Vagina (tissue), 2 donors: ENCODE results near the gene DNM1L. TPM values are rescaled to one million over a fixed set of nuclear protein-coding genes. Genes with fewer than 3 reads are reported as not detected.

Experiments used
- DNase-seq, 2 donors: peaks; one replicate each; pipeline ENCODE4 v3.0.0-alpha.2; 2017; ENCODE audit errors: extremely low spot score in 2 of 2
- H3K27ac ChIP-seq: fragments of 200-600 bp; sonication (generic); one replicate; pipeline ENCODE4 v1.5.1; 2019
- H3K27me3 ChIP-seq: fragments of 200-600 bp; sonication (generic); one replicate; pipeline ENCODE4 v1.5.1; 2019
- H3K36me3 ChIP-seq, 2 donors: fragments of 200-600 bp; sonication (generic); one replicate each; pipeline ENCODE4 v1.5.1; 2017 to 2019
- H3K4me1 ChIP-seq: fragments of 200-600 bp; sonication (generic); one replicate; pipeline ENCODE4 v1.5.1; 2019
- H3K4me3 ChIP-seq, 2 donors: fragments of 200-600 bp; sonication (generic); 1 replicate in 1 of 2; 2 replicates in 1 of 2; pipeline ENCODE4 v1.5.1; 2016 to 2019
- H3K9me3 ChIP-seq: fragments of 200-600 bp; sonication (generic); one replicate; pipeline ENCODE4 v1.5.1; 2019
- CTCF ChIP-seq, 3 experiments: fragments of 450-650 bp in 2 of 3; fragments of 200-600 bp in 1 of 3; sonication (generic) in 1 of 3; IDR thresholded peaks; one replicate each; pipeline ENCODE4 v1.5.1; 2017 to 2019; ENCODE audit warnings: antibody characterized with exemption in 3 of 3, mild to moderate bottlenecking in 2 of 3, moderate library complexity in 2 of 3
- POLR2A ChIP-seq, 2 donors: fragments of 450-650 bp; IDR thresholded peaks; one replicate each; pipeline ENCODE4 v1.6.1; 2017; ENCODE audit warnings: antibody characterized with exemption in 2 of 2, mild to moderate bottlenecking in 2 of 2, moderate library complexity in 2 of 2
- POLR2AphosphoS5 ChIP-seq, 2 donors: sonication (generic); formaldehyde crosslinking; IDR thresholded peaks; one replicate each; pipeline ENCODE4 v1.9.0; 2017; ENCODE audit warnings: antibody characterized with exemption in 2 of 2, mild to moderate bottlenecking in 2 of 2, low read depth in 1 of 2; ENCODE audit not compliant: insufficient read depth in 1 of 2
- intact Hi-C: fragments of 100-400 bp; cut with DNase I; formaldehyde crosslinking; loops from one replicate; pipeline ENCODE4 v1.15.1; 2023
- total RNA-seq: library from RNA; depleted of rRNA; stranded (reverse); fragments of >200 nt; gene quantifications from one replicate; pipeline ENCODE4 v1.2.3, GENCODE V29; 2016

Gene DNM1L
- total RNA-seq, 1 donor from 2014 or later: 81.8 TPM

- Histone ChIP-seq H3K9me3 (no peaks in the 10 kb centered on the region), H3K27ac (no peak overlapping the region), H3K4me3 (no peak overlapping the region), H3K27me3 (no peaks in the 10 kb centered on the region), H3K4me1 (no peaks in the 10 kb centered on the region), H3K36me3 (no peaks in the 10 kb centered on the region)
- intact Hi-C loops: no loop called here
- TF ChIP-seq POLR2AphosphoS5 (IDR thresholded peaks at IDR 0.05; ENCODE audit: insufficient read depth in 1 of 2, low read depth in 1 of 2) (no peak), POLR2A (IDR thresholded peaks at IDR 0.05) (no peak), CTCF (IDR thresholded peaks at IDR 0.05) (no peak)
- no peak for DNase-seq
Measured at GRCh38 chr12:32702946-32703345, 23.8 kb downstream of the DNM1L start.

GRCh38 chr12:32705783-32706182 is 26.7 kb downstream of the DNM1L start:
- no peaks in the 10 kb centered on the region for H3K4me1 ChIP-seq
- intact Hi-C loops: no loop called here
- DNase-seq: no peak
- H3K27me3 ChIP-seq: no peaks in the 10 kb centered on the region
- no peak overlapping the region for H3K4me3 ChIP-seq
- H3K27ac ChIP-seq: no peak overlapping the region
- peaks cover 0 to 7% of the 10 kb centered on the region in 2 donors for H3K36me3 ChIP-seq
- TF ChIP-seq POLR2A (IDR thresholded peaks at IDR 0.05): no peak
- TF ChIP-seq POLR2AphosphoS5 (IDR thresholded peaks at IDR 0.05; ENCODE audit: insufficient read depth in 1 of 2, low read depth in 1 of 2): no peak
- no peak for TF ChIP-seq CTCF (IDR thresholded peaks at IDR 0.05)
- no peaks in the 10 kb centered on the region for H3K9me3 ChIP-seq

GRCh38 chr12:32706335-32707024 is 27.4 kb downstream of the DNM1L start:
- Histone ChIP-seq H3K27ac (no peak overlapping the region), H3K4me3 (no peak overlapping the region), H3K27me3 (no peaks in the 10 kb centered on the region), H3K9me3 (no peaks in the 10 kb centered on the region), H3K4me1 (no peaks in the 10 kb centered on the region), H3K36me3 (peaks cover 0 to 13% of the 10 kb centered on the region in 2 donors)
- DNase-seq: no peak
- no peak for TF ChIP-seq POLR2A (IDR thresholded peaks at IDR 0.05)
- no peak for TF ChIP-seq CTCF (IDR thresholded peaks at IDR 0.05)
- TF ChIP-seq POLR2AphosphoS5 (IDR thresholded peaks at IDR 0.05; ENCODE audit: insufficient read depth in 1 of 2, low read depth in 1 of 2): no peak
- intact Hi-C loops: no loop called here

GRCh38 chr12:32708926-32709325 is 29.8 kb downstream of the DNM1L start:
- no peaks in the 10 kb centered on the region for H3K4me1 ChIP-seq
- TF ChIP-seq POLR2A (IDR thresholded peaks at IDR 0.05) (no peak), POLR2AphosphoS5 (IDR thresholded peaks at IDR 0.05; ENCODE audit: insufficient read depth in 1 of 2, low read depth in 1 of 2) (no peak), CTCF (IDR thresholded peaks at IDR 0.05) (no peak)
- DNase-seq: no peak
- intact Hi-C loops: no loop called here
- no peak overlapping the region for H3K4me3 ChIP-seq
- no peaks in the 10 kb centered on the region for H3K9me3 ChIP-seq
- H3K36me3 ChIP-seq: peaks cover 0 to 33% of the 10 kb centered on the region in 2 donors
- no peak overlapping the region for H3K27ac ChIP-seq
- no peaks in the 10 kb centered on the region for H3K27me3 ChIP-seq

- Histone ChIP-seq H3K27me3 (no peaks in the 10 kb centered on the region), H3K4me1 (no peaks in the 10 kb centered on the region), H3K9me3 (no peaks in the 10 kb centered on the region), H3K4me3 (no peak overlapping the region), H3K27ac (no peak overlapping the region), H3K36me3 (peaks cover 0 to 32% of the 10 kb centered on the region in 2 donors)
- TF ChIP-seq POLR2AphosphoS5 (IDR thresholded peaks at IDR 0.05; ENCODE audit: insufficient read depth in 1 of 2, low read depth in 1 of 2): no peak
- no peak for TF ChIP-seq CTCF (IDR thresholded peaks at IDR 0.05)
- TF ChIP-seq POLR2A (IDR thresholded peaks at IDR 0.05): no peak
- intact Hi-C loops: no loop called here
- no peak for DNase-seq
Measured at GRCh38 chr12:32714772-32715171, 35.7 kb downstream of the DNM1L start.
